GM21737 (cell line): Measurements from ENCODE around the gene NAPA.

Source experiments
- ATAC-seq: cut with Tn5 transposase; IDR thresholded peaks from one replicate; pipeline ENCODE4 v1.9.1; 2021; ENCODE audit warnings: mild to moderate bottlenecking, moderate library complexity; ENCODE audit not compliant: unreplicated experiment

The NAPA gene

DNA sequence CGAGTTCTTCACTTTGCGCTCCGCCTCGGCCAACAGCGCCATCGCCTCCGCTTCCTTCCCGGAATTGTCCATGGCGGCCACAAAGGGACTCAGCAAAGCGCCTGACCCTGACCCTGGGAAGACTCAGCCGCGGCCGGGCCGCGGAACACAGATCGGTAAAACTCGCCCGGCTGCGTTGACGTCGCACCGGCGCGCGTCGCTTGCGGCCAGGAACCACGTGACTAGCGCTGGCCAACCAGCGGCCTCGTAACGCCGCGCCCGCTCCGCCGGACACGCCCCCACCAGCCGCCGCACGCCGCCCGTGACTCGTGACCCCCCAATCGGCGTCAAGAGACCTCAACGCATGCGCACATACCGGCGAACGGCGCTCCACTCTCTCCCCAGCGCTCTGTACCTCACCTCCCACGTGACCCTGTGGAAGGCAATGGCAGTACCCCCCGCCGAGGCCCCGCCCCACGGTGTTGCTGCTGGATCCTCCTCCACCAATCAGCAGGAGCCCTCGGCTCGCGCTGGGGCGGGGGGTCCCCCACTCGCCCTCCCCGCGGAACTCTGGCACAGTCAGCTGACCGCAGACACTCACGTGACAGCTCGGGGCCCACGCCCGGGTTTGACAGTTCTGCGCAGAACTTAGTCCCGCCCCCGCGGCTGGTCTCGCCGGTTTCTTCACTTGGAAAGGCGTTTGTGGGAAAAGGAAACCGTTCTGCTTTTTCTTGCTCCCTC lies at the start of gene NAPA:
NAPA (minus strand) TSS at position 195 of the 720 bp plus-strand sequence; CDS start at position 72, 123 bp downstream.
- ATAC-seq: peak; percentile 79

DNA sequence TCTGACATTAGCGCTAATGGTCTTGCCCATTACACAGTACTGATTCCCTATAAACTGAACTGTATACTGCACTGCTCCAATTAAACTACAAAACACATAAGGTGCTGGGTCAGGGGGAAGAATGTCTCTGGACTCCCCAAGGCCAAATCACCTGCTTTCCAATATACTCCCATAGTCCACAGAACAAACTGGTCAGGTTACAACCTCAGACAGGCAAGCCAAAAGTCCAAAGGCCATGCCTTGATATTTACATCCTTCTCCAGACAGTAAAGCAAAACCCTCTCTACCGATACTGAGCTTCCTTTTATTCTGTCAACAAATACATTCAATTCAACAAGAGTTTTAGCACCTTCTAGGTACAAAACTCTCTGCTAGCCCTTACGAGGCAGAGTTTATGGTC lies 49.2 kb upstream of the NAPA start:
- no peak for ATAC-seq

GRCh38 chr19:47561440-47562057 lies 46.7 kb upstream of the NAPA start:
- ATAC-seq: no peak

- ATAC-seq: no peak
Observed at GRCh38 chr19:47560999-47561398, 46.1 kb upstream of the NAPA start.

GRCh38 chr19:47550129-47550528 lies 35.3 kb upstream of the NAPA start:
- no peak for ATAC-seq

DNA sequence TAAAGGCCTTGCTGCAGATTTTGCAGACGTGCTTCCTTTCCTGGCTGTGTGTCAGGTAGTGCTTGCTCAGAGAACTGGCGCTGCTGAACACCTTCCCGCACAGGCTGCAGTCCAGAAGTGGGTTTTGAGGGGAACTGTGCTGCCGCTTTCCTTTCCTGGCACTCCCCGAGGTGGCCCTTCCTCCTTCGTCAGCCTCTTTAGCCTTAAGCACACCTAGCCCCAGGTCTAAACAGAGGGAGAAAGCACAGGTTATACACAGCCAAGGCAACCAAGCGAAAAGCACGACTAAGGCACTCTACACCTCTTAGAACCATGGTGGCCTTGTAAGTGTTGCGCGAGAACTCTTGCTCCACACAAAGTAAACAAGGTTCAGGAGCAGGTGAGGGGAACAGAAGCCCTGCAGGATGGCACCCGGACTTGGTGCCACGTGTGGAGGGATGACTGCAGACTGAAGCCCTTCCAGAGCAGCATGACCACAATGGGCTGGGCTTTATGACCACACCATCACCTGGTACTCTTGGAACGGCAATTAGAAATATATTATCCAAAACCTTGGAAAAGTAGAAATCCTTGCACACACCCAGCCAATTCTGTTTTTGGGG lies 34.5 kb upstream of the NAPA start:
- no peak for ATAC-seq

DNA sequence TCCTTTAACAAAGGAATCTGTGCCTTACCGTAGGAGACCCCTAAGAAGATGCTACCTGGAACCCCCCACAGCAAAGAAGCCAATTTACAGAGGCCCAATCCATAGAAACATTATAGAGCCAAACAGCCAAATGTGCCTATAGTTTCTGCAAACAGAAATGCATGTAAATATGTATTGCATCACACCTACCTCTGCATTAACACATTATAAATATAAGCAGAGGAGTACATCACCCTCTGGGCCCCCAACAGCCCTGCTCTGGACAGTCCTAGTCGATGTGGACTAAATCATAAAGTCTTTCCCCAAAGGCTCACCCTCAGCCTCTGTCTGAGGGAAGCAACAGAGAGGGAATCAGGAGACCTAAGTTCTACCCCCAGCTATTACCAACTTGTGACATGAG lies 32.3 kb upstream of the NAPA start:
- ATAC-seq: no peak

DNA sequence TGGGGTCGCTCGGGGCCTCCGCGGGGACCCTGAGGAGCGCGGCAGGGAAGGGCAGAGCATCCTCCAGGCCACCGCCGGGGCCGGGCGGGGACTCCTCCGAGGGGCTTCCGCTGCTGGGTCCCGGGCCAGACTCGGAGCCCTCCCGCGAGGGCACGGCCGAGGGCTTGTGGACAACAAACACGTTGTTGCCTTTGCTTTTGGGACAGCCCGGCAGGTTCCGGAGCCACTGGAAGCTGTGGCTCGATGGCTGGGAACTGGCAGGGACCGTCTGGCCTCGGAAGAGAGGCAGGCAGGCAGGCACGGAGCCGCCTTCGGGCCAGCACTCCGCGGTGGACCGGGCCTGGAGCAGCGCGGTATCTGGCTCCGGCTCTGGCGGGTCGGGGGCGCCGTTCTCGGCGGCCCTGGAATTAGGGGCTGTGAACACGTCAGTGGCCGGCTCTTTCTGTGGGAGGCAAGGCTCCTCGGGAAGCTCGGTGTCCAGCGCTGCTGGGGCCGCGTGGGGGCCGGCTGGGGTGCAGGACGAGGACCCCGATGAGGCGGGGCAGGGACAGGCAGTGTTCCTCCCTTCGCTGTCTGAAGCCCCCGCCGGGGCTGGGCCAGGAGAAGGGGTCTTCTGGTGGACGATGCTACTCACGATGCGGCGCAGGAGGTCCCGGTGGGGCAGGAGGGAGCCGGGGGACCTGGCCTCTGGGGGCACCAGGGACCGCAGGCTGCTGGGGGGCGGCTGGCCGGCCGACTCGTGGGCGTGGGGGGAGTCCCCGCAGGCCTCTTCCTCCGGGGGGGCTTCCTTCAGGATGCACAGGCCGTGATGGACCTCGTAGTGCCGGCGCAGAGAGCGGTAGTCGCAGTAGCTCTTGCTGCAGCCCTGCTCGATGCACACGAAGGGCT lies 30.4 kb upstream of the NAPA start:
- no peak for ATAC-seq

DNA sequence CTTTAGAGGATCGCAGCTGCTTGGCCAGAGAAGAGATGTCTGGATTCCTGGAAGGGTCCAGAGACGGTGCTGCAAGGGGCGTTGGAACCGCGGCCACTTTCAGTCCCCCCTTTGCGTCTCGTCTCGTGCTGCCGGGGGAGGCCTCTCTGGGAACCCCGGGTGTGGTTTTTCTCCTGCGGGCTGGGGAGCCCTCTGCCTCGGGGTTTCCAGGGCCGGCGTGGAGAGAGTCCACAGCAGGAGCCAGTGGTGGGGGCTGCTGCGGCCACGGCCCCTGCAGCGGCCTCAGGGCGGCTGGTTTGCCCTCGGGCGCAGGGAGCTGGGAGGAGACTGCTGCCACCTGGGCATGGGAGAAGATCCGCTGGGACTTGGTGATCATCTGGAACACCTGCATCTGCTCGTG lies 29.6 kb upstream of the NAPA start:
- ATAC-seq: no peak

DNA sequence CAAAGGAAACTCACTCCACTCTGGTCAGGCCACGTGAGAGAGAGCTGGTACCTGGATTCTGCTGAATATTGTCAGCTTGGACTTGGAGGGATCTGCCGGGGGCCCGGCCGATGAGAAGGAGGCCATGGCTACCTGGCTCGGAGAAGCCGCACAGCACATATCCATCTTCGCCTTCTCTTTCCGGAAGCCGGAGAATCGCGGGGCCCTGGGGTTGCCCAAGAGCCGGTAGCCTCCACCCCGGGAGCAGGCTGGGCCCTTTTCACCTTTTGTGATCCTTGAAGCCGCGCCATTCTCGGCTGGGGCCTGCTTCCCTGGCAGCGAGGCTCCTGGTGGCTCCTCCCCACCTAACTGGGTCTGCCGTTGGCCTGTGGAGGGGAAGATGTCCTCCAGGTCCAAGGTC lies 29.2 kb upstream of the NAPA start:
- no peak for ATAC-seq

- ATAC-seq: no peak
Observed at GRCh38 chr19:47542030-47542475, 27.2 kb upstream of the NAPA start.

DNA sequence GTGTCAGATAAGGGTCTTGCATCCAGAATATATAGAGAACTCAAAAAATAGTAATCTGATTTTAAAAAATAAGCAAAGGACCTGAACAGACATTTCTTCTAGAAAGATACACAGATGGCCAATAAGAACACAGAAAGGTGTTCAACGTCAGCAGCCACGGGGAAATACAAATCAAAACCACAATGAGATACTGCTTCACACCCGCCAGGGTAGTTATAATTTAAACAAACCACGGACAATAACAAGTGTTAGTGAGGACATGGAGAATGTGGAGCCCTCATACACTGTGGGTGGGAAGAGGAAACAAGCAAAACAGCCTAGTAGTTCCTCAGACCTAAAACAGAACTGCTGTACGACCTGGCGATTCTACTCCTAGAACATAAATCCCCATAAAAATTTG lies 26.7 kb upstream of the NAPA start:
- ATAC-seq: no peak

DNA sequence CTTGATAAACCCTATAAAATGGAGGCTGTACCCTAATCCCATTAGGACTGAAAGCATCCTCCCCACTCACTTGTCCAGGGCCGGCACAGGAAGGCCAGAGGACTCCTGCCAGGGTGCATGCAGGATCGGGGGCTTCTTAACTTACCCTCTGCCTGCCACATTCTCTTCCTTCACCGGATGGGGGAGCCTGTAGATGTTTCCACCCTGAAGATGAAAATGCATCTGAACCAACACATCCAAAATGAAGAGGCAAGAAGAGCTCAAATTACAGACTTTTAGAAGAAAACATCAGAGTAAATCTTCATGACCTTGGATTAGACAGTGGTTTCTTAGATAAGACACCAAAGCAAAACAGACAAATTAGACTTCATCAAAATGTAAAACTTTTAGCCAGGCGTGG lies 25.9 kb upstream of the NAPA start:
- ATAC-seq: no peak

- no peak for ATAC-seq
Observed at GRCh38 chr19:47539747-47540311, 25.0 kb upstream of the NAPA start.

DNA sequence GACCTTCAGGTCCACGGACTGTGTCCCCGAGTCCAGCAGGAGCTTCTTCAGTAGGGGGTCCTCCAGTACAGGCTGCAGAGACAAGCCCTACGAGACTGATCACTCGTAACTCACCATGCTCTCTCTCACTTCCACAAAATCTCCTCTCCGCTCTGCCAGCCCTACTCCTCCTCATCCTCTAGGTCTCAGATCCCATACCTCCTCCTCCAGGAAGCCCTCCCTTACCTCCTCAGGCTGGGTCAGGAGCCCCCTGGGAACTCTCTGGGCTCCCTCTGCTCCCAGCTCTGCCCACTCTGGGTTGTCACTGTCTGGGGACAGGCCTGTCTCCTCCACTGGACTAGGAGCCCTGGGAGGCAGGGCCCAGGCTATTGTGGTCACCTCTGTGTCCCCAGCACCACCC lies 23.9 kb upstream of the NAPA start:
- no peak for ATAC-seq

- ATAC-seq: no peak
Observed at GRCh38 chr19:47537493-47537892, 22.6 kb upstream of the NAPA start.

- no peak for ATAC-seq
Observed at GRCh38 chr19:47534628-47535027, 19.8 kb upstream of the NAPA start.

DNA sequence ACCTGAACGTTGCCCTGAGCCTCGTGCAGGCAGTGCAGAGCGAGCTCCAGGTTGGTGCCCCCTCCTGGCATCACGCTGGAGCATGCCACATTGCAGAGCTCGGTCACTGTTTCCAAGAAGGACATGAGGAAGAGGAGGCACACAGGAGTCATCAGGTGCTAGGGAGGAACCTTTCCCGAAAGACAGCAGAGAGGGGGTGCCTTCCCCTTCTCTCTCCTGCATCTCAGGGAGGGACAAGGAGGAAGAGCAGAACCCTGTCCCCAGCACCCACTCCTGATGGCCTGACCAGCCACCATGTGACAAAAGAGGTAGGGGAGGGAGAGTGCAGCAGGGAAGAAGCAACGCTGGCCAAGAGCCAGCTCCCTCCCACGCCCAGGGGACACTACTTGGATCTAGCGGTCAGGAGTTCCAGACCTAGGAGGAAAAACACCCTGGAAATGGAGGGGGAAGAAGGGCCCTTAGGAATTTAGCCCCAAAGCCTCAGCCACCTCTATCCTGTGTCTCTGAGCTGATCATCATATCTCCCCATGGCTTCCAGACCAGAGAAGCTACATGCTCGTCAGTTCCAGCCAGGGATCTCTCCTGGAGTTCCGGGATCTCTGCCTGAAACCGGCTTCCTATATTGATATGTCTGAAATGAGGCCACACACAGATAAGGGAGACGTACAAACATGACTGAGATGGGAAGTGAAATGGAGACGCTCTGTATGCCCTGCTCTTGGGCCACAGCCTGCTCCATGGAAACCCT lies 17.0 kb upstream of the NAPA start:
- no peak for ATAC-seq

- ATAC-seq: no peak
Observed at GRCh38 chr19:47529018-47529742, 14.3 kb upstream of the NAPA start.

DNA sequence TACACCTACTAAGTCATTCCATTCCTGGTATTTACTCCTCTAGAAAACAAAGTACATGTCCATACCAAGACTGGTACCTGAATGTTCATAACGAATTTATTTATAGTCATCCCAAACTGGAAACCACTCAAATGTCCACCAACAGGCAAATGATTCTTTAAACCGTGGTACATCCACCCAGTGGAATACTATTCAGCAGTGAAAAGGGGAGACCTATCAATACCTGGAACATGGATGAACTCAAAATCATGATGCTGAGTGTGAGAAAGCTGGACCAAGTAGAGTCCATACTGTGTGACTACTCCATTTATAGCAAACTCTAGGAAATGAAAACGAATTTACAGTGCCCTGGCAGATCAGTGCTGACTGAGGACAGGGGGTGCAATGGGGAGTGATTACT lies 11.9 kb upstream of the NAPA start:
- ATAC-seq: no peak
